Lower leg skin (tissue), 4 donors: ENCODE data around the gene RAB17. TPM values are rescaled to one million over a fixed set of nuclear protein-coding genes. Genes with fewer than 3 reads are reported as not detected.

Source experiments
- DNase-seq, 2 donors: peaks; one replicate each; pipeline ENCODE4 v3.0.0-alpha.2; 2019; ENCODE audit warnings: low spot score in 2 of 2
- H3K4me3 ChIP-seq: fragments of 200-600 bp; sonication (generic); 2 replicates; pipeline ENCODE4 v1.5.1; 2017; ENCODE audit warnings: mild to moderate bottlenecking, low read depth; ENCODE audit not compliant: poor library complexity, severe bottlenecking
- POLR2A ChIP-seq, 2 donors: fragments of 450-650 bp; IDR thresholded peaks; one replicate each; pipeline ENCODE4 v1.6.1; 2016 to 2017; ENCODE audit warnings: antibody characterized with exemption in 2 of 2, mild to moderate bottlenecking in 1 of 2, moderate library complexity in 1 of 2
- WGBS, 2 donors: methylation state at CpG; one replicate each; pipeline ENCODE4 v1.1.5; 2018; 5-methylcytosine and 5-hydroxymethylcytosine counted together
- intact Hi-C: fragments of 100-400 bp; cut with DNase I; formaldehyde crosslinking; loops from one replicate; pipeline ENCODE4 v1.15.0; 2023; ENCODE audit warnings: low total_unique reads
- total RNA-seq, 4 donors: library from RNA; depleted of rRNA; stranded (reverse); fragments of >200 nt; gene quantifications; one replicate each; pipeline ENCODE4 v1.1.0, GENCODE V29; 2016
- TF ChIP-seq, protein P1 (sequence below), 3 donors: fragments of 450-650 bp; IDR thresholded peaks; one replicate each; pipeline ENCODE4 v1.5.1; 2016; ENCODE audit warnings: antibody characterized with exemption in 3 of 3, mild to moderate bottlenecking in 3 of 3, moderate library complexity in 2 of 3

RAB17 gene
- total RNA-seq, 4 donors from 2014 or later, result 1.7 to 6.3 (median 2.8) TPM

DNA sequence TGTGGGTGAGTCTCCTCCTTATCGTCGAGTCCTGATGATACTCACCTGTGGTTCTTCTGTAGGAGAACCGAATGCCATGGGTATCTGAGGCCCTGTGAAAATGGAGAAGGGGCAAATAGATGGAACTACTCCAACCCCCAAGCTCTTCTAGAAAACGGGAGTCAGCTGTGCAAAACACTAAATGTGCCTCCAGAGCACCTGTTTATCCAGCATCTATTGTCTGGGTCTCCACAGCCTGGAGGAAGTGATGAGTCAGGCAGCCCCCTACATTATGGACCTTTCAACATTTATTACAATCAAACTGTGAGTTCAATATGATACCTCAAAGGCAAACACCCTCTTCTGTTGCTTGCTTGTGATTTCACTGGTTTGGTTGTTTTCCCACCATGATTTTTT is 27.1 kb upstream of the RAB17 start:
- intact Hi-C loops, result no loop called here
- TF ChIP-seq POLR2A (IDR thresholded peaks at IDR 0.05), result no peak
- TF ChIP-seq, protein P1, sequence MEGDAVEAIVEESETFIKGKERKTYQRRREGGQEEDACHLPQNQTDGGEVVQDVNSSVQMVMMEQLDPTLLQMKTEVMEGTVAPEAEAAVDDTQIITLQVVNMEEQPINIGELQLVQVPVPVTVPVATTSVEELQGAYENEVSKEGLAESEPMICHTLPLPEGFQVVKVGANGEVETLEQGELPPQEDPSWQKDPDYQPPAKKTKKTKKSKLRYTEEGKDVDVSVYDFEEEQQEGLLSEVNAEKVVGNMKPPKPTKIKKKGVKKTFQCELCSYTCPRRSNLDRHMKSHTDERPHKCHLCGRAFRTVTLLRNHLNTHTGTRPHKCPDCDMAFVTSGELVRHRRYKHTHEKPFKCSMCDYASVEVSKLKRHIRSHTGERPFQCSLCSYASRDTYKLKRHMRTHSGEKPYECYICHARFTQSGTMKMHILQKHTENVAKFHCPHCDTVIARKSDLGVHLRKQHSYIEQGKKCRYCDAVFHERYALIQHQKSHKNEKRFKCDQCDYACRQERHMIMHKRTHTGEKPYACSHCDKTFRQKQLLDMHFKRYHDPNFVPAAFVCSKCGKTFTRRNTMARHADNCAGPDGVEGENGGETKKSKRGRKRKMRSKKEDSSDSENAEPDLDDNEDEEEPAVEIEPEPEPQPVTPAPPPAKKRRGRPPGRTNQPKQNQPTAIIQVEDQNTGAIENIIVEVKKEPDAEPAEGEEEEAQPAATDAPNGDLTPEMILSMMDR (IDR thresholded peaks at IDR 0.05), result no peak
- no peak overlapping the region for H3K4me3 ChIP-seq
- DNase-seq, result no peak
- WGBS, 2 donors, result 70 to 71% methylated on average over 4 of the region's 4 CpGs

DNA sequence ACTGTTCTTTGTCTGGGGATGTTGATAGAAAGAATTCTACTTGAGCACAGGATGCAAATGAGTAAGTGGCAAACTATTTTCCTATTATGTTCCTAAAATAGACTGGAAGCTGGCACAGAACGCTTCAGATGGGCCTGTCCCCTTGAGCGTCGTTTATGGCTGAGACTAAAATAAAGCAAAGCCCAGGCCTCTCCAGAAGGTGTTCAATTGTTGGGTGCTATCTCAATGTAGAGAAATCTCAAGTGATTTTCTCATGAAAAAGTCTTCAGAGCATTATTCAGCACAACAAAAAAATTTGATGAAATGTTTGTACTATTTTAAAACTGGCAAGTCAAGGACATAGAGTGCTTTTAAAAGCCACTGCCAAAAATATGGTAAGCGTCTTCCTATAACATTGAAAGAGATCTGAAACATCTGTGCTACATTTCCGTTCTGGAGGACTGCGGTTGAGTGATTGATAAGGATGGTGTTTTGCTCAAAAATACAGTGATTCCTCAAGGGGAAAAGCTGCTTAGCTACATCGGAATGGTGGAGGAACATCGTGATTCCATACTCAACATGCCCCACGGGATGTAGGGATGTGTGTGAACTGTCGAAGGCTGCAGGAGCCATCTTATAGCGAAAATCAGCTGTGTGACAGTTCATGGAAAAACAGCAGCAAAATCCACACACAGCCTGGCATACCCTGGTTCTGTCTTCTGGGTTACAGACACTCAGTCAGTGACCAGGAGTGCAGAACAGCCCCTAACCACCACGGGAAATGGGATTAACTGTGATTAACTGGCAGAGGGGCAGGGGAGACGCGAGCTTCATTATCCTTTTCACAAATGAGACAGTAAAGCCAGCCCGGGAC is 26.4 kb upstream of the RAB17 start:
- intact Hi-C loops, result no loop called here
- DNase-seq, result no peak

DNA sequence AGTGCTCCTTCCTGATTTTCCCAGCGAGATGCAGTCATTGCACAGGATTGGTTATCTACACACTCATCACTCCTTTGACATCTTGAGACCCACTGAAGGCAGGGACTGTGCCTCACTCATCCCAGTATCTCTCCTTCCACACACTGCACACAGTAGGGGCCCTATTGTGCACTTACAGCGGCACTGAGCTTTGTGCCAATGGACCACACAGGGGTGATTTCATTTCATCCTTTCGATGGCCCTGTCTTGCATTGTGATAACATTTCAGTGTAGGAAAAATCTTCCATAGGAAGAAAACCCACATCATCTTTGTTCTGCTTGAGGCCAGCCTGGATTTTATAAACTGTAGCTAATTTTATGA is 25.8 kb upstream of the RAB17 start:
- no peak for TF ChIP-seq POLR2A (IDR thresholded peaks at IDR 0.05)
- TF ChIP-seq, protein P1 (IDR thresholded peaks at IDR 0.05), result no peak
- intact Hi-C loops, result no loop called here
- no peak for DNase-seq
- WGBS, 2 donors, result 60 to 62% methylated on average over 3 of the region's 3 CpGs
- no peak overlapping the region for H3K4me3 ChIP-seq

More for the DNA sequence above, 26.4 kb upstream of the RAB17 start:
- TF ChIP-seq POLR2A (IDR thresholded peaks at IDR 0.05), result no peak
- TF ChIP-seq, protein P1 (IDR thresholded peaks at IDR 0.05), result no peak
- 44 to 45% methylated on average over 15 of the region's 15 CpGs for whole genome bisulfite sequencing, 2 donors
- no peak overlapping the region for H3K4me3 ChIP-seq

DNA sequence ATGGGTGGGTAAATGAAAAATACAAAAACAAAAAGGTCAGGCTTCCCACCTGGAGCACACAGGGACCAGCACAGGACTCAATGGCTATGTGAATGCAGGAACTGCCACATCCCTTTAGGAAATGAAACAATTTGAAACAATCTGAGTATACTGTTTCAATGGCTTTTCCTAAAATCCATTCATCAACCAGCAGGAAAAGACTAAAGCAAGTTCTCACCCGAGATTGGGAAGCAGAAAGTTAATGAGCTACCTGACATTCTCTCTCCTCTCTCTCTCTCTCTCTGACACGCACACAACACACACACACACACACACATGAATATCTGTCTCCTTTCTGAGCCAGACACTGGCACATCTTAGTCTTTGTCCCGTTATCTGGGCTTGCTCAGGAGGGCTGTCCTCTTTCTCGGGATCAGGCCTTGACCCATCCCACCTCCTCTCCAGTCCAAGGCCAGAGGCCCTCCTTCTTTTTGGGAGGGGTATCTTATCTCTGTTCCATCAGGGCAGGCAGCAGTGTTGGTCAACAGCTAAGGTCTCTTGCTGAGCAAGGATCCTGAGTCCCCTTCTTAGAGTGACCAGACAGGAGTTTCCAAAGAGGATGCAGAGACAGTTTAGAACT is 25.2 kb upstream of the RAB17 start:
- no peak for DNase-seq
- TF ChIP-seq POLR2A (IDR thresholded peaks at IDR 0.05), result no peak
- TF ChIP-seq, protein P1 (IDR thresholded peaks at IDR 0.05), result no peak
- no peak overlapping the region for H3K4me3 ChIP-seq
- WGBS, 2 donors, result 63 to 68% methylated on average over 4 of the region's 4 CpGs
- intact Hi-C loops, result no loop called here

DNA sequence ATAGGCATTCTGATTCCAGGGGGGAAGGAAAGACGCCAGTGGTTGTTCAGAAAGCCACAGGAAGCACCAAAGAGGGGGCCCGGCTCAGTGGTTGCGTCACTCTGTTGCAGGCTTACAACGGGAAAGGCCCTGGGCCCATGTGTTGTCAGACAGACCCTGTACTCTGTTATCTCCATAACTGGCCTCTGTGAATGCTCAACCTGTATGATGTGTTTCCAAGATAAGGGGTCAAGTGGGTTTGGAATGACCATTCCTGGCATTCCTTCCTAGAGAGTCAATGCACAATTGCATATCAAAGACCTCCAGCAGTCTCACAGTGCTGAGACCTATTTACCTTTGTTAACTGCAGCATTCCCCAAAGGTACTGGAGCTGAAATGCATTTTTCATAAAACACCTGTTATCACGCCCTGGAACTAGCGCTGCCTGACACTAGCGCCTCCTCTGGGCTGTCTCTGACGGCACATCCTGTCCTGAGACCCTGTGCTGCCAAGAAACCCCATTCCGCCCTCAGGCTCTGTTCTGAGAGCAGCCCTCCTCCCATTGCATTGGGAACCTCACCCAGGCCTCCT is 23.7 kb upstream of the RAB17 start:
- TF ChIP-seq POLR2A (IDR thresholded peaks at IDR 0.05), result no peak
- TF ChIP-seq, protein P1 (IDR thresholded peaks at IDR 0.05), result no peak
- no peak overlapping the region for H3K4me3 ChIP-seq
- no peak for DNase-seq
- WGBS, 2 donors, result 77 to 83% methylated on average over 9 of the region's 9 CpGs
- intact Hi-C loops, result no loop called here
